Osteoblast (primary cell): ENCODE results near the gene TMC8. TPM values are rescaled to one million over a fixed set of nuclear protein-coding genes. Genes with fewer than 3 reads are reported as not detected.

Source experiments
- DNase-seq: peaks from one replicate; pipeline ENCODE4 v3.0.0; 2011; ENCODE audit warnings: low spot score, mixed read lengths; ENCODE audit not compliant: insufficient read length; ENCODE audit errors: missing footprints
- H2AFZ ChIP-seq: 2 replicates; pipeline ENCODE4 v1.6.0; 2011; ENCODE audit warnings: mild to moderate bottlenecking, low read length
- H3K27ac ChIP-seq: 2 replicates; pipeline ENCODE4 v1.5.1; 2011; ENCODE audit warnings: mild to moderate bottlenecking, low read depth, low read length, moderate library complexity
- H3K27me3 ChIP-seq: 2 replicates; pipeline ENCODE4 v1.6.0; 2012; ENCODE audit warnings: mild to moderate bottlenecking, control low read depth, inconsistent platforms, low read length, moderate library complexity; ENCODE audit not compliant: insufficient read depth
- H3K36me3 ChIP-seq: 2 replicates; pipeline ENCODE4 v1.5.1; 2011; ENCODE audit warnings: mild to moderate bottlenecking, low read length, control low read depth, moderate library complexity; ENCODE audit not compliant: insufficient read depth
- H3K4me1 ChIP-seq: 2 replicates; pipeline ENCODE4 v1.5.1; 2011; ENCODE audit warnings: mild to moderate bottlenecking, low read length, control low read depth, moderate library complexity; ENCODE audit not compliant: insufficient read depth
- H3K4me2 ChIP-seq: 2 replicates; pipeline ENCODE4 v1.6.0; 2011; ENCODE audit warnings: mild to moderate bottlenecking, low read length; ENCODE audit not compliant: insufficient read depth
- H3K4me3 ChIP-seq: fragments of 200-600 bp; sonication (generic); 3 replicates; pipeline ENCODE4 v1.5.1; 2012; ENCODE audit warnings: mild to moderate bottlenecking, low read length, inconsistent platforms; ENCODE audit not compliant: insufficient read depth
- H3K79me2 ChIP-seq: 2 replicates; pipeline ENCODE4 v1.6.0; 2012; ENCODE audit warnings: mild to moderate bottlenecking, low read length, control low read depth, inconsistent platforms; ENCODE audit not compliant: insufficient read depth
- H3K9me3 ChIP-seq: 2 replicates; pipeline ENCODE4 v1.5.1; 2011; ENCODE audit warnings: low read depth, low read length, control low read depth
- H4K20me1 ChIP-seq: 2 replicates; pipeline ENCODE4 v1.6.0; 2012; ENCODE audit warnings: mild to moderate bottlenecking, low read length, control low read depth; ENCODE audit not compliant: insufficient read depth
- CTCF ChIP-seq: IDR thresholded peaks from 2 replicates; pipeline ENCODE4 v1.5.1; 2011; ENCODE audit warnings: mild to moderate bottlenecking, low read depth, low read length, moderate library complexity; ENCODE audit errors: extremely low read depth
- total RNA-seq: library from RNA; depleted of rRNA; stranded (reverse); fragments of >200 nt; gene quantifications from 2 replicates; pipeline ENCODE4 v1.2.3, GENCODE V29; 2012

TMC8 gene
- total RNA-seq, 1 donor = not detected

GRCh38 chr17:78151514-78152008, 21.0 kb downstream of the TMC8 start:
- no peaks in the 10 kb centered on the region for H3K36me3 ChIP-seq
- no peak overlapping the region for H3K4me2 ChIP-seq
- no peak overlapping the region for H3K27ac ChIP-seq
- no peaks in the 10 kb centered on the region for H3K4me1 ChIP-seq
- H4K20me1 ChIP-seq = no peaks in the 10 kb centered on the region
- H3K27me3 ChIP-seq = peaks cover 5% of the 10 kb centered on the region
- DNase-seq = peak; percentile 57
- no peak overlapping the region for H2AFZ ChIP-seq
- no peaks in the 10 kb centered on the region for H3K9me3 ChIP-seq
- TF ChIP-seq CTCF = no peak
- no peaks in the 10 kb centered on the region for H3K79me2 ChIP-seq
- no peak overlapping the region for H3K4me3 ChIP-seq

DNA sequence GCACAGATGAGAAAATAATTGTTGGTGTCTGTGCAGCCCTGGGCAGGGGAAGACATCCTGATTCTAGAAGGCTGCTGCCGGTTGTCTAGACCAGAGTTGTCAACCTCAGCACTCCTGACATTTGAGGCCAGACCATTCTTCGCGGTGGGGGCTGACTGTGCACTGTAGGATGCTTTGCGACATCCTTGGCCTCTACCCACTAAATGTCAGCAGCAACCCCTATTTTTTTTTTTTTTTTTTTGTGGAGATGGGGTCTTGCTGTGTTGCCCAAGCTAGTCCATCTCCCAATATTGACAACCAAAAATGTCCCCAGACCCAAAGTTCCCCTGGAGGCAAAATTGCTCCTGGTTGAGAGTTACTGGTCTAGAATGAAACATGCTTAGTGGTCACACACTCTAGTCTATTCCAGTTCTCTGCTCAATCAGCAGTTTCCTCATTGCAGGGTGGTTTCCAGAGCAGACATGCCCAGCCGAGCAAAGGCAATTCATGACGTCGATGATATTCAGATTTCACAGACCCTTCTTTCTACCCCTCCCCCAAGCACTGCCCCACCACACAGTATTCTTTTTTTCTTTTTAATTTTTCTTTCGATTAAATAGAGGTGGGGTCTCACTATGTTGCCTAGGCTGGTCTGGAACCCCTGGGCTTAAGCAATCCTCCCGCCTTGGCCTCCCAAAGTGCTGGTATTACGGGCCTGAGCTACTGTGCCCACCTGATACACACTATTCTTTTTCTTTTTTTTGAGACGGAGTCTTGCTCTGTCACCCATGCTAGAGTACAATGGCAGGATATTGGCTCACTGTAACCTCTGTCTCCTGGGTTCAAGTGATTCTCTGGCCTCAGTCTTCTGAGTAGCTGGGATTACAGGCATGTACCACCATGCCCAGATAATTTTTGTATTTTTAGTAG, 24.6 kb downstream of the TMC8 start:
- Histone ChIP-seq H3K9me3 (no peaks in the 10 kb centered on the region), H3K27ac (no peak overlapping the region), H3K4me2 (no peak overlapping the region), H4K20me1 (no peaks in the 10 kb centered on the region), H3K4me1 (no peaks in the 10 kb centered on the region), H3K36me3 (no peaks in the 10 kb centered on the region), H3K79me2 (no peaks in the 10 kb centered on the region), H2AFZ (no peak overlapping the region), H3K27me3 (no peaks in the 10 kb centered on the region), H3K4me3 (no peak overlapping the region)
- TF ChIP-seq CTCF = no peak
- peak; percentile 79 for DNase-seq

DNA sequence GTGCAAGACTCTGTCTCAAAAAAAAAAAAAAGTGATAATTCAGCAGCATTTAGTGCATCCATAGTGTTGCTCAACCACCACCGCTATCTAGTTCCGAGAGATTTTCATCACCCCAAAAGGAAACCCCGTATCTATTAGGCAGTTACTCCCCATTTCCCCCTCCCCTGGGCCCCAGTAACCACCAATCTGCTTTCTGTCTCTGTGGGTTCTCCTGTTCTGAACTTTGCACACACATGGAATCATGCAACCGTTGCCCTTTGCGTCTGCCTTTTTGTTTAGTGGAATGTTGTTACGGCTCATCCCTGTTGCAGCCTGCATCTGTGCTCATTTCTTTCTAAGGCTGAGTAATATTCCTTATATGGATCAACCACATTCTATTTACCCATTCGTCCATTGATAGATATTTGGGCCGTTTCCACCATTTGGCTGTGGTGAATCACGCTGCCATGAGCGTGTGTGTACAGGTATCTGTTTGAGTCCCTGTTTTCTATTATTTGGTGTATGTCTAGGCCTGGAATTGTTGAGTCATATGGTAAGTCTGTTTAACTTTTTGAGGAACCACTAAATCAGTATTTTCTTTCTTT, 29.1 kb downstream of the TMC8 start:
- H3K36me3 ChIP-seq = no peaks in the 10 kb centered on the region
- no peak overlapping the region for H3K4me3 ChIP-seq
- no peaks in the 10 kb centered on the region for H3K27me3 ChIP-seq
- H3K4me2 ChIP-seq = no peak overlapping the region
- H3K27ac ChIP-seq = no peak overlapping the region
- no peak for TF ChIP-seq CTCF
- DNase-seq = peak; percentile 77
- H4K20me1 ChIP-seq = no peaks in the 10 kb centered on the region
- H3K79me2 ChIP-seq = no peaks in the 10 kb centered on the region
- no peak overlapping the region for H2AFZ ChIP-seq
- H3K9me3 ChIP-seq = no peaks in the 10 kb centered on the region
- no peaks in the 10 kb centered on the region for H3K4me1 ChIP-seq
